B cell (primary cell): Measurements from ENCODE around the gene DLG3. TPM values are rescaled to one million over a fixed set of nuclear protein-coding genes. Genes with fewer than 3 reads are reported as not detected.

Source experiments
- ATAC-seq: fragments of 200-7000 bp; cut with Tn5 transposase; one replicate; pipeline ENCODE4 v1.10.0; 2021; ENCODE audit warnings: low read depth, mild to moderate bottlenecking, moderate number of reproducible peaks, moderate library complexity
- CTCF ChIA-PET: fragments of 350-600 bp; sonication (Branson Sonifier 250); formaldehyde crosslinking; loops from one replicate; lab custom pipeline; 2021; ENCODE audit warnings: antibody characterized with exemption, inconsistent platforms; lab: Charles Lee
- POLR2A ChIA-PET: fragments of 350-600 bp; sonication (Branson Sonifier 250); formaldehyde crosslinking; loops from one replicate; lab custom pipeline; 2021; ENCODE audit warnings: antibody characterized with exemption; lab: Charles Lee
- DNase-seq: peaks from one replicate; pipeline ENCODE4 v3.0.0; 2013
- H2AFZ ChIP-seq: 2 replicates; pipeline ENCODE4 v1.6.1; 2012; ENCODE audit warnings: mild to moderate bottlenecking, low read depth, low read length; ENCODE audit not compliant: insufficient read depth, poor library complexity, severe bottlenecking
- H3K27ac ChIP-seq, 2 donors: 1 replicate in 1 of 2; 2 replicates in 1 of 2; pipeline ENCODE4 v1.5.1; 2012 to 2013; ENCODE audit warnings: low read length in 2 of 2, mild to moderate bottlenecking in 2 of 2, moderate library complexity in 1 of 2
- H3K27me3 ChIP-seq, 4 experiments: fragments of 200-600 bp in 1 of 4; sonication (generic) in 1 of 4; replicated peaks in 1 of 4; 1 replicate in 2 of 4; 2 replicates in 2 of 4; pipeline versions ENCODE4 v1.6.1 to v1.7.0; 2013 to 2016; ENCODE audit warnings: low read length in 3 of 4, mild to moderate bottlenecking in 2 of 4, mixed read lengths in 1 of 4, moderate library complexity in 1 of 4; ENCODE audit not compliant: insufficient read depth in 4 of 4, control insufficient read depth in 3 of 4; ENCODE audit errors: control extremely low read depth in 1 of 4
- H3K36me3 ChIP-seq, 2 experiments: replicated peaks in 1 of 2; 1 replicate in 1 of 2; 2 replicates in 1 of 2; pipeline versions ENCODE4 v1.6.1 to v1.7.1; 2013; ENCODE audit warnings: low read length in 1 of 2; ENCODE audit not compliant: insufficient read depth in 2 of 2, control insufficient read depth in 1 of 2; ENCODE audit errors: control extremely low read depth in 1 of 2, extremely low read depth in 1 of 2
- H3K4me1 ChIP-seq, 2 donors: fragments of 200-600 bp in 1 of 2; sonication (generic) in 1 of 2; 1 replicate in 1 of 2; 2 replicates in 1 of 2; pipeline versions ENCODE4 v1.5.1 to v1.6.1; 2013 to 2017; ENCODE audit warnings: low read length in 2 of 2; ENCODE audit not compliant: control insufficient read depth in 2 of 2, insufficient read depth in 2 of 2
- H3K4me2 ChIP-seq: replicated peaks from 2 replicates; pipeline ENCODE3; 2012; ENCODE audit warnings: mild to moderate bottlenecking, low read depth, low read length; ENCODE audit not compliant: poor library complexity, severe bottlenecking
- H3K4me3 ChIP-seq, 5 experiments: fragments of 200-600 bp in 1 of 5; sonication (generic) in 1 of 5; 1 replicate in 3 of 5; 2 replicates in 2 of 5; pipeline versions ENCODE4 v1.5.1 to v1.7.0; 2011 to 2016; ENCODE audit warnings: low read length in 4 of 5, mild to moderate bottlenecking in 4 of 5, low read depth in 2 of 5, control low read depth in 1 of 5, moderate library complexity in 1 of 5; ENCODE audit not compliant: insufficient read depth in 1 of 5; ENCODE audit errors: control extremely low read depth in 1 of 5, extremely low read depth in 1 of 5
- H3K79me2 ChIP-seq: fragments of 200-600 bp; sonication (generic); one replicate; pipeline ENCODE4 v1.6.0; 2016; ENCODE audit warnings: low read length; ENCODE audit not compliant: control insufficient read depth, insufficient read depth
- H3K9ac ChIP-seq: fragments of 200-600 bp; sonication (generic); 2 replicates; pipeline ENCODE4 v1.6.1; 2017; ENCODE audit warnings: mild to moderate bottlenecking, low read length, moderate library complexity
- H3K9me3 ChIP-seq, 3 donors: one replicate each; pipeline versions ENCODE4 v1.6.1 to v1.7.1; 2013; ENCODE audit warnings: low read length in 2 of 3; ENCODE audit not compliant: control insufficient read depth in 2 of 3, insufficient read depth in 1 of 3; ENCODE audit errors: control extremely low read depth in 1 of 3
- H4K20me1 ChIP-seq: 2 replicates; pipeline ENCODE4 v1.6.0; 2012; ENCODE audit warnings: mild to moderate bottlenecking, low read length; ENCODE audit not compliant: insufficient read depth, control insufficient read depth, poor library complexity, severe bottlenecking
- H3K27ac Mint-ChIP-seq: one replicate; pipeline ENCODE4 v1.8.0; 2021; ENCODE audit warnings: mixed read lengths
- H3K27me3 Mint-ChIP-seq: one replicate; pipeline ENCODE4 v1.8.0; 2021; ENCODE audit warnings: mixed read lengths
- H3K4me1 Mint-ChIP-seq: one replicate; pipeline ENCODE4 v1.8.0; 2021; ENCODE audit warnings: mixed read lengths
- H3K4me3 Mint-ChIP-seq: one replicate; pipeline ENCODE4 v1.8.0; 2021; ENCODE audit warnings: mixed read lengths
- H3K9me3 Mint-ChIP-seq: one replicate; pipeline ENCODE4 v1.8.0; 2022; ENCODE audit warnings: mixed read lengths; ENCODE audit not compliant: insufficient read depth
- CTCF ChIP-seq: fragments of 200-600 bp; IDR thresholded peaks from one replicate; pipeline ENCODE4 v1.8.0; 2022; ENCODE audit warnings: antibody characterized with exemption, mild to moderate bottlenecking
- EZH2 ChIP-seq: IDR thresholded peaks from 2 replicates; pipeline ENCODE4 v1.6.1; 2012; ENCODE audit warnings: borderline replicate concordance, low read depth, mild to moderate bottlenecking, moderate library complexity, low read length; ENCODE audit not compliant: insufficient read depth, poor library complexity, severe bottlenecking
- WGBS: methylation state at CpG from one replicate; pipeline ENCODE4 v1.1.5; 2013; ENCODE audit warnings: missing lambda C conversion rate; ENCODE audit not compliant: insufficient coverage; 5-methylcytosine and 5-hydroxymethylcytosine counted together
- intact Hi-C: fragments of 100-400 bp; cut with micrococcal nuclease; formaldehyde crosslinking; loops from one replicate; pipeline ENCODE4 v1.10.0; 2022
- polyA plus RNA-seq: library from polyadenylated mRNA; depleted of rRNA; stranded (reverse); fragments of >200 nt; gene quantifications from 2 replicates; pipeline ENCODE4 v1.2.3, GENCODE V29; 2012
- total RNA-seq, 2 donors: library from RNA; stranded (reverse); fragments of 120-200 nt in 1 of 2; gene quantifications; 1 replicate in 1 of 2; 2 replicates in 1 of 2; pipeline versions ENCODE4 v1.2.3 to v1.2.4, GENCODE V29; 2013 to 2022

Gene DLG3
- total and polyA plus RNA-seq, 2 donors (not counting 1 experiment from before 2014, with no cell fraction given): 1.5 to 6.9 TPM

DNA sequence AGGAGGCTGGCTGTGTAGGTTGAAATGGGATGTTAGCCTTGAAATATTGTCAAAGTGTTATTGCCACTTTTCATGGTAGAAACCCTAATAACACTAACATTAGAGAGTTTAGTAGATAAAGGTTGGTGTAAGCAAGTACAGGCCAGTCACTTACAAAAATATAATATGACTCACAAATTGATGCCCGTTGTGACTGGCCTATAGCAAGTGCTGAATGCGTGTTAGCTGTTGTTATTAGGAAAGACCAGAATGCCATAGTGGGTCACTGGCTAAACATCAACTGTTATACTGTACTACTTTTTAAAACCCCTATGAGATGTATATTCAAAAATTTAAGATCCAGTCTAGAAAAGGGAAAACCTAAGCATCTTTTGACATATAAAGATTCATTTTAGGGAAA is 41.9 kb upstream of the DLG3 start:
- peaks cover 4% of the 10 kb centered on the region for H3K4me1 Mint-ChIP-seq
- ATAC-seq (no peak), DNase-seq (no peak)
- Histone ChIP-seq H3K9me3 (no peaks in the 10 kb centered on the region), H3K36me3 (no peaks in the 10 kb centered on the region), H3K9ac (no peak overlapping the region), H2AFZ (no peak overlapping the region), H3K4me3 (no peak overlapping the region), H3K4me1 (peaks cover 4 to 5% of the 10 kb centered on the region in 2 donors), H3K4me2 (no peak overlapping the region), H4K20me1 (no peaks in the 10 kb centered on the region), H3K79me2 (no peaks in the 10 kb centered on the region), H3K27ac (no peak overlapping the region), H3K27me3 (no peaks in the 10 kb centered on the region)
- POLR2A ChIA-PET: no interaction called here
- no peaks in the 10 kb centered on the region for H3K27me3 Mint-ChIP-seq
- no CpG with 5 or more reads among the region's 2 CpGs for WGBS
- H3K4me3 Mint-ChIP-seq: no peak overlapping the region
- H3K27ac Mint-ChIP-seq: no peak overlapping the region
- intact Hi-C loops: no loop called here
- TF ChIP-seq CTCF: no peak
- TF ChIP-seq EZH2: no peak
- CTCF ChIA-PET: no interaction called here
- H3K9me3 Mint-ChIP-seq: peaks cover 2% of the 10 kb centered on the region

DNA sequence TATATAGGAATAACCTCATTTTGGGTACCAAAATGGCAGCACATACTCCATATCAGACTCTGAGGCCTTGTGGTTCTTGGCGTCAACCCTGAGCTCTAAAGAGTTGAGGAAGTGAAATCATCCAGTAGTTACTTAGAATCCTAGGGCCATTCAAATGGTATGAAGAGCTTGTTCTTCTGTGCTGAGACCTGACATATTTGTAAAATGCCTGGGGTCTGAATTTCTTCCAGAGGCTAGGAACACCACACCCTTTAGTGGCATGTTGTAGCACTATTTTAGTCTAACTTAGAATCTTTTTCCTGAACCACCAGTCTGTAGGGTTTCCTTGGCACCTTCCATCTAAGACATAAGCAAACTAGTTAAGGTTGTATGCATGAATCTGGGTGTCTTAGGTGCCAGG is 39.6 kb upstream of the DLG3 start:
- Histone ChIP-seq H3K9me3 (no peaks in the 10 kb centered on the region), H3K4me2 (no peak overlapping the region), H3K27me3 (no peaks in the 10 kb centered on the region), H3K9ac (no peak overlapping the region), H3K36me3 (no peaks in the 10 kb centered on the region), H3K4me3 (no peak overlapping the region), H3K4me1 (no peaks in the 10 kb centered on the region), H4K20me1 (no peaks in the 10 kb centered on the region), H3K79me2 (no peaks in the 10 kb centered on the region), H3K27ac (no peak overlapping the region), H2AFZ (no peak overlapping the region)
- TF ChIP-seq CTCF (no peak), EZH2 (no peak)
- intact Hi-C loops: no loop called here
- Mint-ChIP-seq H3K27me3 (no peaks in the 10 kb centered on the region), H3K4me3 (no peak overlapping the region), H3K9me3 (peaks cover 2% of the 10 kb centered on the region), H3K27ac (no peak overlapping the region), H3K4me1 (no peaks in the 10 kb centered on the region)
- WGBS: no CpG with 5 or more reads among the region's 1 CpG
- CTCF ChIA-PET: no interaction called here
- ATAC-seq (no peak), DNase-seq (no peak)
- POLR2A ChIA-PET: no interaction called here
